ENCODE data around the gene NLRC3.
"Not testable (repeated sequence)": the region's sequence is repeated elsewhere in the genome, so short reads cannot be mapped to it uniquely, and the experiment has no call there.

Gene NLRC3

DNA sequence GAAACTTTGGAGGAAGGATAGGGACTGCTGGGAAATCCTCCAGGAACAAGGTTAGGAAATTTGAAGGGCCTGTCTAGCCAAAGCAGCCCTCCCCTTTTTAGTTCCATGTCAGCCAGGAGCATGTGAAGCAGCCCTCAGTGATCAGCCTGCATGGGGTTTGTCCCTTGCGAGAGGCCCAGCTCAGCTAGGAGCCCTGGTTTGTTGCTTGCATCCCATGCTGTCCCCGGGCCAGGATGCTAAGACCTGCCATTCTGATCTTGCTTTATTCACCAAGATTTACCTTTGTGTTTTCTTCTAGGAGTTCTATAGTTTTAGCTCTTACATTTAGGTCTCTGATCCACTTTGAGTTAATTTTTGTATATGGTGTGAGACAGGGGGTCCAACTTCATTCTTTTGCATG lies 48.8 kb downstream of the NLRC3 start:
- Mint-ChIP-seq H3K36me3 (ENCODE audit: low read depth) (peaks cover 73% of the 10 kb centered on the region), H3K27me3 (no peaks in the 10 kb centered on the region), H3K27ac (no peak overlapping the region), H3K9me3 (no peaks in the 10 kb centered on the region), H3K4me3 (no peak overlapping the region), H3K4me1 (ENCODE audit: low read depth) (no peaks in the 10 kb centered on the region)
- DNase-seq = no peak

DNA sequence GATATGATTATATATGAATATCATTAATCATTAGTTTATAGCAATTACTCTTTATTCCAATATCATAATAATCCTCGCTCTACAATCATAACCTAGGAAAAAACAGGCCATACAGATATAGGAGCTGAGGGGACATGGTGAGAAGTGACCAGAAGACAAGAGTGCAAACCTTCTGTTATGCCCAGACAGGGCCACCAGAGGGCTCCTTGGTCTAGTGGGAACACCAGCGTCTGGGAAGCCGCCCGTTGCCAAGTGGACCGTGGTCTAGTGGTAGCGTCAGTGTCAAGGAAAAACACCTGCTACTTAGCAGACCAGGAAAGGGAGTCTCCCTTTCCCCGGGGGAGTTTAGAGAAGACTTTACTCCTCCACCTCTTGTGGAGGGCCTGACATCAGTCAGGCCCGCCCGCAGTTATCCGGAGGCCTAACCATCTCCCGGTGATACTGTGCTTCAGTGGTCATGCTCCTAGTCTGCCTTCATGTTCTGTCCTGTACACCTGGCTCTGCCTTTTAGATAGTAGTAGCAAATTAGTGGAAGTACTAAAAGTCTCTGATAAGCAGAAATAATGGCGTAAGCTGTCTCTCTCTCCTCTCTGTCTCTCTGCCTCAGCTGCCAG lies 49.9 kb downstream of the NLRC3 start:
- DNase-seq = peak; percentile 67
- peaks cover 74% of the 10 kb centered on the region for H3K36me3 Mint-ChIP-seq (ENCODE audit: low read depth)
- not testable (repeated sequence) for H3K27me3 Mint-ChIP-seq; H3K9me3 Mint-ChIP-seq; H3K27ac Mint-ChIP-seq; H3K4me3 Mint-ChIP-seq; H3K4me1 Mint-ChIP-seq (ENCODE audit: low read depth)

DNA sequence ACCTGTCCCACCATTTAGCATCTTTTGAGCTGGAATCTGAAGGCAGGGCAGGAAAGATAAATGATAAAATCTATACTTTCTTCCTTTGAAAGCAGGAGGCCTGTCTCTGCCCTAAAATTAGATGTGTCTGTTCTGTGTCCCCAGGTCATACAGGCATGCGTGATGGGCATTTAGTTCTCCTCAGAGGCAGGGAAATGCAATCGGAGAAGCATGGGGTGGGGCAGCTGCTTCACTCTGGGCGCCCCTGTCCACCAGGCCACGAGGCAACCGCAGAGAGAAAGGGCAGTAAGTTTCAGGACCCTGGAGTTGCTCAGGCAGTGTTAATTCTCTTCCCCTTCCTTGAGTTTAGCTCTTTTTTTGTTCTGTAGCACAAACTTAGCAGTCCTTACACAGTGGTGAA lies 51.3 kb downstream of the NLRC3 start:
- no peaks in the 10 kb centered on the region for H3K27me3 Mint-ChIP-seq
- no peak for DNase-seq
- H3K4me3 Mint-ChIP-seq = no peak overlapping the region
- H3K36me3 Mint-ChIP-seq (ENCODE audit: low read depth) = peaks cover 69% of the 10 kb centered on the region
- no peaks in the 10 kb centered on the region for H3K4me1 Mint-ChIP-seq (ENCODE audit: low read depth)
- H3K27ac Mint-ChIP-seq = no peak overlapping the region
- H3K9me3 Mint-ChIP-seq = no peaks in the 10 kb centered on the region

- H3K4me3 Mint-ChIP-seq = no peak overlapping the region
- peaks cover 77% of the 10 kb centered on the region for H3K36me3 Mint-ChIP-seq (ENCODE audit: low read depth)
- H3K4me1 Mint-ChIP-seq (ENCODE audit: low read depth) = peaks cover 2% of the 10 kb centered on the region
Observed at GRCh38 chr16:3523281-3523680, 53.9 kb downstream of the NLRC3 start.

GRCh38 chr16:3520841-3521240 lies 56.4 kb downstream of the NLRC3 start:
- H3K36me3 Mint-ChIP-seq (ENCODE audit: low read depth) = peaks cover 75% of the 10 kb centered on the region
- H3K27ac Mint-ChIP-seq = no peak overlapping the region
- DNase-seq = no peak
- H3K4me1 Mint-ChIP-seq (ENCODE audit: low read depth) = peaks cover 3% of the 10 kb centered on the region
- no peaks in the 10 kb centered on the region for H3K27me3 Mint-ChIP-seq
- H3K4me3 Mint-ChIP-seq = no peak overlapping the region
- H3K9me3 Mint-ChIP-seq = no peaks in the 10 kb centered on the region

More at GRCh38 chr16:3523281-3523680, 53.9 kb downstream of the NLRC3 start:
- no peak for DNase-seq
- H3K27ac Mint-ChIP-seq = no peak overlapping the region
- H3K9me3 Mint-ChIP-seq = no peaks in the 10 kb centered on the region
- no peaks in the 10 kb centered on the region for H3K27me3 Mint-ChIP-seq

DNA sequence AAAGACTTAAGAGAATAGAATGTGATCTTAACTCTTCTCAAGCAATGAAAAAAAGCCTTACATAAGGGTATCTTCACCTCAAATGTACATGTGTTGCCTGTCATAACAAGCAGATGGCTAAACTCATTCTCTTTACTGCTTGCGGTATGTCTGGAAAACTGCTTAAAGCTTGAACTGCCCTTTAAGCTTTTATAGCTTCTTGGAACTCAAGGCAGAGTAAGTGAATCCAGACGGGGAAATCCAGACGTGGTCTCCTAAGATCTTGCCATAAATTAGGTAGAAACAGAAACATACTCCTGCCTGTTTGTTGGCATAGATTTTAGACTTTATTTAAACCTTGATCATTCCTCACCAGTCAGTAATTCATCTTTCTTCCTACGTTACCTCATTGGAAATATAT lies 56.8 kb downstream of the NLRC3 start:
- Mint-ChIP-seq H3K27me3 (no peaks in the 10 kb centered on the region), H3K4me3 (no peak overlapping the region), H3K4me1 (ENCODE audit: low read depth) (peaks cover 3% of the 10 kb centered on the region), H3K27ac (no peak overlapping the region), H3K36me3 (ENCODE audit: low read depth) (peaks cover 73% of the 10 kb centered on the region), H3K9me3 (no peaks in the 10 kb centered on the region)
- no peak for DNase-seq

- peaks cover 73% of the 10 kb centered on the region for H3K36me3 Mint-ChIP-seq (ENCODE audit: low read depth)
- no peaks in the 10 kb centered on the region for H3K27me3 Mint-ChIP-seq
- no peak overlapping the region for H3K4me3 Mint-ChIP-seq
- no peak for DNase-seq
- H3K9me3 Mint-ChIP-seq = no peaks in the 10 kb centered on the region
- H3K27ac Mint-ChIP-seq = peak overlapping the region; percentile 17
- H3K4me1 Mint-ChIP-seq (ENCODE audit: low read depth) = peaks cover 3% of the 10 kb centered on the region
Observed at GRCh38 chr16:3519581-3519980, 57.6 kb downstream of the NLRC3 start.

- H3K36me3 Mint-ChIP-seq (ENCODE audit: low read depth) = peaks cover 74% of the 10 kb centered on the region
- H3K4me3 Mint-ChIP-seq = no peak overlapping the region
- H3K4me1 Mint-ChIP-seq (ENCODE audit: low read depth) = peaks cover 8% of the 10 kb centered on the region
- no peaks in the 10 kb centered on the region for H3K27me3 Mint-ChIP-seq
- H3K27ac Mint-ChIP-seq = peak overlapping the region; percentile 17
- no peak for DNase-seq
- H3K9me3 Mint-ChIP-seq = no peaks in the 10 kb centered on the region
Observed at GRCh38 chr16:3518986-3519348, 58.2 kb downstream of the NLRC3 start.

DNA sequence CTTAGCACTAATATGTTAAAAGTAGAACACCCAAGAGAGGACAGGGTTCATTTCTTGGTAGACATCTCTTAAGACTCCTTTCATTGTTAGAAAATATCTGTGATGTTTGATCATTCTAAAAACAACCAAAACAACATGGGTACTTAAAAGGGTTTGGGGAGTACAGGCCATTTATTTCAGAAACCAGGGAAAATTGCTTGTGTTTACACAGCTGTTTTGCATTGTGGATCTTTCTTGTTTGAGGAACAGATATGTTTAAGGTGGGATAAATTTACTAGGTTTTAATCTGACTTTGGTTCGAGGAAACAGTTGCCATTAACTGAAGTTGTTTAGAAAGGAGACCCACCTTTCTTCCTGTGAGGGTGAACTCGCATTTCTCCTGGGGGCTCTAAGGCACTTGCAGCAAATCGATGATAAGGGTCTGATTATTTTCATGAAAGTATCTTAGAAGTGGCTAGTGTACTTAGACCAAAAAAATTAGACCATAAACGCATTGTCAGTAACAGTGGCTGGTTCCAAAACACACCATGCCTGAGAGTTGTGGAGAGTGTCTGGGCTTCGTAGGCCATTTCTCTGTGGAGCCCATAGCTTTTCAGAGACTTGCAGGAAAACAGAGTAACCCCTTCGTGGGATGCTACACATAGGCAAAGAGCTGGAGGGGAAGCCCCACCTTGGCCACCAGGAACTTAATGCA lies 58.8 kb downstream of the NLRC3 start:
- no peak overlapping the region for H3K27ac Mint-ChIP-seq
- no peaks in the 10 kb centered on the region for H3K9me3 Mint-ChIP-seq
- DNase-seq = no peak
- no peak overlapping the region for H3K4me3 Mint-ChIP-seq
- no peaks in the 10 kb centered on the region for H3K27me3 Mint-ChIP-seq
- peaks cover 74% of the 10 kb centered on the region for H3K36me3 Mint-ChIP-seq (ENCODE audit: low read depth)
- H3K4me1 Mint-ChIP-seq (ENCODE audit: low read depth) = peaks cover 13% of the 10 kb centered on the region

GRCh38 chr16:3515897-3516296 lies 61.3 kb downstream of the NLRC3 start:
- no peaks in the 10 kb centered on the region for H3K27me3 Mint-ChIP-seq
- H3K4me3 Mint-ChIP-seq = no peak overlapping the region
- peaks cover 81% of the 10 kb centered on the region for H3K36me3 Mint-ChIP-seq (ENCODE audit: low read depth)
- no peak for DNase-seq
- peaks cover 29% of the 10 kb centered on the region for H3K4me1 Mint-ChIP-seq (ENCODE audit: low read depth)
- H3K27ac Mint-ChIP-seq = no peak overlapping the region
- H3K9me3 Mint-ChIP-seq = no peaks in the 10 kb centered on the region

DNA sequence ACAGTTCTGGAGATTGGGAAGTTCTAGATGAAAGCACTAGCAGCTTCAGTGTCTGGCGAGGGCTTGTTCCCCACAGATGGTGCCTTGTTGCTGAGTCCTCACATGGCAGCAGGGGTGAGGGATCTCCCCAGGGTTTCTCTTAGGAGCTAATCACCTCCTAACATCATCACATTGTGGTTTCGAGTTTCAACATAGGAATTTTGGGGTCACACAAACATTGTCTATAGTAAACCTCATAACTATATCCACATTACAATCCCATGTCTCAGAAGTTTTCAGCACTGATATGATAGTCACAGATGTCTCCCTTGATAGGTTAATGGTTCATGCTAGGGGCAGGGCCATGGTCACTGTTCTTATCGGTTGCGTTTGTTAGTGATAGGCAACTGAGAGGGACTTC lies 62.6 kb downstream of the NLRC3 start:
- Mint-ChIP-seq H3K9me3 (no peaks in the 10 kb centered on the region), H3K4me3 (no peak overlapping the region), H3K4me1 (ENCODE audit: low read depth) (peaks cover 40% of the 10 kb centered on the region), H3K36me3 (ENCODE audit: low read depth) (peaks cover 81% of the 10 kb centered on the region), H3K27me3 (no peaks in the 10 kb centered on the region), H3K27ac (peak overlapping the region; percentile 84)
- DNase-seq = no peak

DNA sequence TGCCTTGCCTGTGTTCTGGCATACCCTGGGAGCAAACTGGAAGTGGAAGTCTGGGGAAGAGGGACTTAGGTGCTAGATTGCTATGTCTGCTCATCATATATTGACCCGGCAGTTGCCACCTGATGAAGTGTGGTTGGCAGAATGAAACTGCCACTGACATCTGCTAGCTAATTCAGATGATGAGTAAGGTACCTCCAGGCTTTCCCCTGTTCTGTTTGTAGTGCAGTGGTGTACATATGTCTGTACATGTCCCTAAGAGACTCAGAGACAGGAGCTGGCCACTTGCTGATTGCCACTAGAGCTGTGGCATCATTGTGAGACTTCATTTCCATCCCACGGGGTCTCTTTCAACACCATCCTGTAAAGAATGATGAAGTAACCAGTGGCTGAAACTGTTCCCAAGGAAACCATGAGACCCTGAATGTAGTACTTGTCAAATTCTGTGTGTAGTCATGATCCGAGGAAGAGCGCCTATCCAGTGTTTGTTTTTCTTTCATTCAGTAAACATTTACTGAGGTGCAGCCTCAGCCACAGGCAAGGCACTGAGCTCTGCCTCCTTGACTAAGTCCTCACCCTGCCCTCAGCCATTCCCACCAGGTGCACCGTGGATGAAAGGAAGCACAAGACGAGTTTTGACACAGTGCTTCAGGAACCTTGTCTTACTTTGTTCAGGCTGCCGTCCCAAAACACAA lies 63.2 kb downstream of the NLRC3 start:
- peaks cover 46% of the 10 kb centered on the region for H3K4me1 Mint-ChIP-seq (ENCODE audit: low read depth)
- peak overlapping the region; percentile 84 for H3K27ac Mint-ChIP-seq
- no peaks in the 10 kb centered on the region for H3K27me3 Mint-ChIP-seq
- H3K4me3 Mint-ChIP-seq = peak overlapping the region; percentile 3
- DNase-seq = no peak
- peaks cover 81% of the 10 kb centered on the region for H3K36me3 Mint-ChIP-seq (ENCODE audit: low read depth)
- H3K9me3 Mint-ChIP-seq = no peaks in the 10 kb centered on the region

DNA sequence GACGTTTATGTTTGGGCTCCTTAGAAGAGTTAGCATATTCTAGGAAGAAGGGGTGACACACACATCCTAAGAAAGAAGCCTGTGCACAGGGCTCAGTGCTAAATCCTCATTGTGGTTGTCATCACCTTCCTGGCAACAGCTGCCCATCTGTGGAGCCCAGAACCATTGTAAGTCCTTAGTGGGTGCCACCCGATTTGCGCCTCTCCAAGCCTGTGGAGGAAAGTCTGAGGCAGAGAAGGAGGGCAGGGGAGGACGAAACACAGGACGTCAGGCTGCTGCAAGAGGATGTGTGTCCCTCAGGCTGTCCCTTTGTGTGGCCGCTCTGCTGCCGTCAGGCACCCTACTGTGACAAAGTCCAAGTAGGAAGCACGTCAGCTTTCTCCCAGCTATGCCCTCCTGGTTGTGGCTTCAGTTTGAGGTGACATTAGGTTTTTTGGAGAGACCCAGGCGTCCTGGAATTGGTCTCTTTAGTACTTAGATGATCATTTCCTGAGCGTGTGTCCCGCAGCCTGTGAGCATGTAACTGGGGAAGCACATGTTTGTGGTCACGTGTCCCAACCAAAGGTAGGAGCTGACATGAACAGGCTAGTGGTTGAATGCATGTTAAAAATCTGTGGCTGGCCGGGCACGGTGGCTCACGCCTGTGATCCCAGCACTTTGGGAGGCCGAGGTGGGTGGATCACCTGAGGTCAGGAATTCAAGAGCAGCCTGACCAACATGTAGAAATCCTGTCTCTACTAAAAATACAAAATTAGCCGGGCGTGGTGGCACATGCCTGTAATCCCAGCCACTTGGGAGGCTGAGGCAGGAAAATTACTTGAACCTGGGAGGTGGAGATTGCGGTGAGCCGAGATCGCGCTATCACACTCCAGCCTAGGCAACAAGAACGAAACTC lies 65.7 kb downstream of the NLRC3 start:
- peaks cover 88% of the 10 kb centered on the region for H3K36me3 Mint-ChIP-seq (ENCODE audit: low read depth)
- no peak for DNase-seq
- H3K27me3 Mint-ChIP-seq = no peaks in the 10 kb centered on the region
- peak overlapping the region; percentile 64 for H3K27ac Mint-ChIP-seq
- H3K4me1 Mint-ChIP-seq (ENCODE audit: low read depth) = peaks cover 57% of the 10 kb centered on the region
- no peaks in the 10 kb centered on the region for H3K9me3 Mint-ChIP-seq
- no peak overlapping the region for H3K4me3 Mint-ChIP-seq

DNA sequence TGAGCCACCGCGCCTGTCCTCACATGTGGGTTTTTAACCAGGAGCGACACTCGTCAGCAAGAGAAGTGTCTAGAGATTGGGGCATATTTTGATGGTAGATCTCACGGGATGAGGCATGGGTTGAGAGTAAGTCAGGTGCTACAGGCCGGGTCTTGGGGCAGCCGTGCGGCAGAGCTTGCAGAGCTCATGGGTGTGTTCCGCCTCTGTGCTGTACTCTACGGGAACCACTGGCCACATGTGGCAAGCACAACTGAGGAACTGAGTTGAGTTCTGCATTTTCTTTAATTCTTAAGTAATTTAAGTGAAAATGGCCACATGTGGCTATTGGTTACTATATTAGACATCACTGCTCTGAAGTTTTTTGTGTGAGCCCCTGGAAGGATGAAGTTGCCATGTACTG lies 66.8 kb downstream of the NLRC3 start:
- H3K36me3 Mint-ChIP-seq (ENCODE audit: low read depth) = peaks cover 91% of the 10 kb centered on the region

More for the DNA sequence above, 66.8 kb downstream of the NLRC3 start:
- Mint-ChIP-seq H3K27ac (peak overlapping the region; percentile 77), H3K4me1 (ENCODE audit: low read depth) (peaks cover 65% of the 10 kb centered on the region), H3K4me3 (no peak overlapping the region), H3K9me3 (no peaks in the 10 kb centered on the region), H3K27me3 (no peaks in the 10 kb centered on the region)
- no peak for DNase-seq
